ENCODE results near the gene COBL. TPM values are rescaled to one million over a fixed set of nuclear protein-coding genes. Genes with fewer than 3 reads are reported as not detected.

The COBL gene
- total and polyA plus RNA-seq, 2 of the 4 experiments (the other 2 are of a cell fraction), result under 0.01 TPM; not detected in 1

GRCh38 chr7:51295440-51296245, 21.0 kb downstream of the COBL start:
- no peaks in the 10 kb centered on the region for H3K9me3 ChIP-seq (ENCODE audit: control insufficient read depth, insufficient read depth, low read length)
- no peak overlapping the region for H2BK120ac ChIP-seq (ENCODE audit: low read depth, low read length)
- no peak overlapping the region for H2AK5ac ChIP-seq (ENCODE audit: low read depth, low read length)
- H3K14ac ChIP-seq (replicated peaks; ENCODE audit: low read depth, low read length), result no peak overlapping the region
- peak overlapping the region; percentile 39 for H2AK9ac ChIP-seq (replicated peaks; ENCODE audit: low read depth, low read length, poor library complexity)
- H3K56ac ChIP-seq (ENCODE audit: extremely low read depth, insufficient read depth, low read length), result no peak overlapping the region
- no peak overlapping the region for H2BK20ac ChIP-seq (ENCODE audit: low read depth, low read length)
- H4K5ac ChIP-seq (ENCODE audit: low read depth, low read length), result no peak overlapping the region
- H4K8ac ChIP-seq (ENCODE audit: low read depth in 2 of 2, low read length in 2 of 2), result no peak overlapping the region
- no peak overlapping the region for H2BK5ac ChIP-seq (ENCODE audit: low read depth, low read length, poor library complexity, severe bottlenecking)
- H2BK15ac ChIP-seq (ENCODE audit: low read depth, low read length), result no peak overlapping the region
- no peak overlapping the region for H2AFZ ChIP-seq (replicated peaks; ENCODE audit: low read length, poor library complexity)
- no peak overlapping the region for H3K4me2 ChIP-seq (ENCODE audit: low read depth, low read length)
- no peak overlapping the region for H4K91ac ChIP-seq (ENCODE audit: insufficient read depth, low read depth, low read length)
- no peak for ATAC-seq (ENCODE audit: low read depth)
- no peak overlapping the region for H3K27ac ChIP-seq (ENCODE audit: insufficient read depth, low read length)
- H3K9me1 ChIP-seq (ENCODE audit: insufficient read depth, low read length), result no peaks in the 10 kb centered on the region
- no peaks in the 10 kb centered on the region for H3K79me1 ChIP-seq (ENCODE audit: low read depth in 1 of 2, low read length in 2 of 2)
- dilution Hi-C loops (cut with HindIII; ENCODE audit: low sequenced_read_pairs, unreplicated experiment) (no loop called here), intact Hi-C loops (cut with micrococcal nuclease) (no loop called here), in situ Hi-C loops (cut with MboI; ENCODE audit: low sequenced_read_pairs) (no loop called here)
- H3K18ac ChIP-seq (ENCODE audit: low read depth, low read length), result no peak overlapping the region
- no peak for TF ChIP-seq NFE2L2 (IDR thresholded peaks at IDR 0.05; ENCODE audit: low read depth, low read length)
- TF ChIP-seq MAZ (IDR thresholded peaks at IDR 0.05; ENCODE audit: borderline replicate concordance, low read depth, low read length), result no peak
- TF ChIP-seq MXI1 (IDR thresholded peaks at IDR 0.05; ENCODE audit: borderline replicate concordance, low read depth, low read length), result no peak
- no peak for TF ChIP-seq MAFK (IDR thresholded peaks at IDR 0.05; ENCODE audit: low read depth, low read length)
- TF ChIP-seq USF2 (IDR thresholded peaks at IDR 0.05; ENCODE audit: low read depth, low read length), result no peak
- TF ChIP-seq RAD21 (IDR thresholded peaks at IDR 0.05; ENCODE audit: low read length), result no peak
- TF ChIP-seq POLR2A (IDR thresholded peaks at IDR 0.05; ENCODE audit: low read depth, low read length), result no peak
- TF ChIP-seq BHLHE40 (IDR thresholded peaks at IDR 0.05; ENCODE audit: low read depth, low read length), result no peak
- no peak for TF ChIP-seq ELK1 (IDR thresholded peaks at IDR 0.05; ENCODE audit: borderline replicate concordance, low read depth, low read length)
- no peak for TF ChIP-seq RCOR1 (IDR thresholded peaks at IDR 0.05; ENCODE audit: insufficient replicate concordance, low read length)
- no peak for TF ChIP-seq CEBPB (IDR thresholded peaks at IDR 0.05; ENCODE audit: low read depth, low read length)
- no peak for TF ChIP-seq CTCF (conservative IDR thresholded peaks at IDR 0.05; ENCODE audit: low read depth, low read length)
- TF ChIP-seq RFX5 (IDR thresholded peaks at IDR 0.05; ENCODE audit: low read depth, low read length), result no peak
- no TSS peak for BruUV-seq (replicated peaks)
- POLR2A ChIA-PET (ENCODE audit: unreplicated experiment), result no interaction called here
- H3K36me3 ChIP-seq (ENCODE audit: control insufficient read depth, insufficient read depth, low read length), result no peaks in the 10 kb centered on the region
- no peak overlapping the region for H3K9ac ChIP-seq (ENCODE audit: low read depth, low read length)
- WGBS, 2 experiments (ENCODE audit: extremely low coverage in 2 of 2, insufficient read length in 1 of 2), result no CpG with 5 or more reads among the region's 3 CpGs
- H3K27me3 ChIP-seq (ENCODE audit: control insufficient read depth, insufficient read depth, low read length), result no peaks in the 10 kb centered on the region
- CTCF ChIA-PET, result no interaction called here
- H3K4me1 ChIP-seq (ENCODE audit: control insufficient read depth, insufficient read depth, low read length), result no peaks in the 10 kb centered on the region
- DNase-seq, result no peak
- no peak overlapping the region for H3K4me3 ChIP-seq (ENCODE audit: insufficient read depth, low read depth, low read length)
- no peak overlapping the region for H3K23ac ChIP-seq (ENCODE audit: low read depth, low read length)
- H3K4ac ChIP-seq (ENCODE audit: low read depth, low read length), result no peak overlapping the region
- H4K20me1 ChIP-seq (ENCODE audit: insufficient read depth, low read length), result no peaks in the 10 kb centered on the region

All from IMR-90 (cell line).